Measurements from ENCODE around the gene VEZT. TPM values are rescaled to one million over a fixed set of nuclear protein-coding genes. Genes with fewer than 3 reads are reported as not detected.

VEZT gene
- total RNA-seq, 2 experiments from 2014 or later = 57.7 to 77.1 TPM

DNA sequence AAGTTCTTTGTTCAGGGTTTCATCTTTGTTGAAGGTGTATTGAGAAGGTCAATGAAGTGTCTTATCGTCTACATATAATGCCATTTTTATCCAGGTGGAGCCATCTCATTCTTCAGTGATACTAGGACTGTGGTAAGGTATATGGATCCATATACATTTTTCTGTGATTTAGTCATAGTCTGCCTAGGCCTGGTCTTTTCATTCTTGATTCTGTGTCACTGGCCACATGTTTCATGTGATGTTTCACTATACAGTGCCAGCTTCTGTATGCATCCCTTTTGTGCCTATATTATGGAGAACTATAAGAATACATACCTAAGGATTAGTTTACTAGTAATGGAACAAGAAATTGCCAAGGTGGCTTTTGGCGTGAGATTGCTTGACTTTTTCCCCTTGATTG is 40.5 kb downstream of the VEZT start:
- BruUV-seq (replicated peaks) = no TSS peak
- Histone ChIP-seq H3K27ac (ENCODE audit: low read depth, low read length, poor library complexity, severe bottlenecking) (no peak overlapping the region), H3K9me2 (ENCODE audit: insufficient read depth, low read length) (no peaks in the 10 kb centered on the region), H3K79me2 (ENCODE audit: insufficient read depth, low read depth, low read length) (no peaks in the 10 kb centered on the region), H3K4me3 (ENCODE audit: low read depth, low read length, poor library complexity, severe bottlenecking) (no peak overlapping the region), H3K9me3 (ENCODE audit: low read length) (no peaks in the 10 kb centered on the region), H3K36me3 (ENCODE audit: insufficient read depth, low read length) (peaks cover 94% of the 10 kb centered on the region), H2AFZ (ENCODE audit: low read length) (no peak overlapping the region), H4K20me1 (ENCODE audit: insufficient read depth, low read length) (no peaks in the 10 kb centered on the region), H3K4me2 (ENCODE audit: low read length) (no peak overlapping the region), H3K4me1 (ENCODE audit: insufficient read depth, low read length, poor library complexity, severe bottlenecking) (no peaks in the 10 kb centered on the region)
- no peak for TF ChIP-seq EZH2phosphoT487 (IDR thresholded peaks at IDR 0.05; ENCODE audit: borderline replicate concordance, low read depth, low read length)
- TF ChIP-seq, protein P1, sequence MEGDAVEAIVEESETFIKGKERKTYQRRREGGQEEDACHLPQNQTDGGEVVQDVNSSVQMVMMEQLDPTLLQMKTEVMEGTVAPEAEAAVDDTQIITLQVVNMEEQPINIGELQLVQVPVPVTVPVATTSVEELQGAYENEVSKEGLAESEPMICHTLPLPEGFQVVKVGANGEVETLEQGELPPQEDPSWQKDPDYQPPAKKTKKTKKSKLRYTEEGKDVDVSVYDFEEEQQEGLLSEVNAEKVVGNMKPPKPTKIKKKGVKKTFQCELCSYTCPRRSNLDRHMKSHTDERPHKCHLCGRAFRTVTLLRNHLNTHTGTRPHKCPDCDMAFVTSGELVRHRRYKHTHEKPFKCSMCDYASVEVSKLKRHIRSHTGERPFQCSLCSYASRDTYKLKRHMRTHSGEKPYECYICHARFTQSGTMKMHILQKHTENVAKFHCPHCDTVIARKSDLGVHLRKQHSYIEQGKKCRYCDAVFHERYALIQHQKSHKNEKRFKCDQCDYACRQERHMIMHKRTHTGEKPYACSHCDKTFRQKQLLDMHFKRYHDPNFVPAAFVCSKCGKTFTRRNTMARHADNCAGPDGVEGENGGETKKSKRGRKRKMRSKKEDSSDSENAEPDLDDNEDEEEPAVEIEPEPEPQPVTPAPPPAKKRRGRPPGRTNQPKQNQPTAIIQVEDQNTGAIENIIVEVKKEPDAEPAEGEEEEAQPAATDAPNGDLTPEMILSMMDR (conservative IDR thresholded peaks at IDR 0.05; ENCODE audit: low read length) = no peak
- ChIA-PET CTCF (ENCODE audit: unreplicated experiment) (no interaction called here), POLR2A (interaction anchor here (0.9 kb wide), 1 partner anchor 11 kb away, joined by 4 read pairs; no protein-coding TSS in a partner anchor)
- intact Hi-C loops (cut with micrococcal nuclease; ENCODE audit: unreplicated experiment) = no loop called here
- DNase-seq (ENCODE audit: low spot score) = no peak

DNA sequence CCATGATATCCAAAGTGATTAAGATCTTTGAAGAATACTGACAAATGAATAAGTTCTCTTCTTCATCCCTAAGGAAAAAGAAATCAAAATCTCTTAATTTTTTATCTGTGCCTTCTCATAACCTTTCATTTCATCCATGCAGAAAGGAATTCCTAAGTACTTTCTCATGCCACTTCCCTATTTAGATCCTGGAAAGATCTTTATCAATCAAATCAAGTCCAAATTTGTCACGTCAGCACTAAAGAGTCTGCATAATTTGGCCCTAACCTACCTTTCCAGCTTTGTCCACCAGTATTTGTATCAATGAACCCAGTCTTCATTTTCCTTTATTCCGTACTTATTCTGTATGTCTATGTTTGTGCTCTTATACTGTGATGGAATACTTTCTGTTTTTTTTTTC is 41.2 kb downstream of the VEZT start:
- no peak for DNase-seq (ENCODE audit: low spot score)
- no peaks in the 10 kb centered on the region for H3K9me2 ChIP-seq (ENCODE audit: insufficient read depth, low read length)
- H3K9me3 ChIP-seq (ENCODE audit: low read length) = no peaks in the 10 kb centered on the region
- no peak overlapping the region for H3K4me3 ChIP-seq (ENCODE audit: low read depth, low read length, poor library complexity, severe bottlenecking)
- ChIA-PET CTCF (ENCODE audit: unreplicated experiment) (no interaction called here), POLR2A (interaction anchor here (0.6 to 0.9 kb wide), 5 partner anchors 11 to 50 kb away, joined by 3 to 4 read pairs (median 3); no protein-coding TSS in a partner anchor)
- H3K4me2 ChIP-seq (ENCODE audit: low read length) = no peak overlapping the region
- no peak overlapping the region for H3K27ac ChIP-seq (ENCODE audit: low read depth, low read length, poor library complexity, severe bottlenecking)
- peaks cover 94% of the 10 kb centered on the region for H3K36me3 ChIP-seq (ENCODE audit: insufficient read depth, low read length)
- H2AFZ ChIP-seq (ENCODE audit: low read length) = no peak overlapping the region
- no peaks in the 10 kb centered on the region for H3K79me2 ChIP-seq (ENCODE audit: insufficient read depth, low read depth, low read length)
- intact Hi-C loops (cut with micrococcal nuclease; ENCODE audit: unreplicated experiment) = no loop called here
- H4K20me1 ChIP-seq (ENCODE audit: insufficient read depth, low read length) = no peaks in the 10 kb centered on the region
- H3K4me1 ChIP-seq (ENCODE audit: insufficient read depth, low read length, poor library complexity, severe bottlenecking) = no peaks in the 10 kb centered on the region
- TF ChIP-seq, protein P1 (conservative IDR thresholded peaks at IDR 0.05; ENCODE audit: low read length) = no peak
- no peak for TF ChIP-seq EZH2phosphoT487 (IDR thresholded peaks at IDR 0.05; ENCODE audit: borderline replicate concordance, low read depth, low read length)
- BruUV-seq (replicated peaks) = no TSS peak

- H3K9me2 ChIP-seq (ENCODE audit: insufficient read depth, low read length) = no peaks in the 10 kb centered on the region
- no peaks in the 10 kb centered on the region for H3K9me3 ChIP-seq (ENCODE audit: low read length)
- no peaks in the 10 kb centered on the region for H4K20me1 ChIP-seq (ENCODE audit: insufficient read depth, low read length)
- no peak overlapping the region for H2AFZ ChIP-seq (ENCODE audit: low read length)
- no peak overlapping the region for H3K4me3 ChIP-seq (ENCODE audit: low read depth, low read length, poor library complexity, severe bottlenecking)
- no peak overlapping the region for H3K27ac ChIP-seq (ENCODE audit: low read depth, low read length, poor library complexity, severe bottlenecking)
- H3K4me2 ChIP-seq (ENCODE audit: low read length) = no peak overlapping the region
- TF ChIP-seq, protein P1 (conservative IDR thresholded peaks at IDR 0.05; ENCODE audit: low read length) = no peak
- TF ChIP-seq EZH2phosphoT487 (IDR thresholded peaks at IDR 0.05; ENCODE audit: borderline replicate concordance, low read depth, low read length) = no peak
- BruUV-seq (replicated peaks) = no TSS peak
- no peaks in the 10 kb centered on the region for H3K79me2 ChIP-seq (ENCODE audit: insufficient read depth, low read depth, low read length)
- no peaks in the 10 kb centered on the region for H3K4me1 ChIP-seq (ENCODE audit: insufficient read depth, low read length, poor library complexity, severe bottlenecking)
- H3K36me3 ChIP-seq (ENCODE audit: insufficient read depth, low read length) = peaks cover 94% of the 10 kb centered on the region
- DNase-seq (ENCODE audit: low spot score) = no peak
- ChIA-PET POLR2A (interaction anchor here (0.6 to 0.9 kb wide), 4 partner anchors 11 to 48 kb away, joined by 3 to 4 read pairs (median 3); no protein-coding TSS in a partner anchor), CTCF (ENCODE audit: unreplicated experiment) (no interaction called here)
- intact Hi-C loops (cut with micrococcal nuclease; ENCODE audit: unreplicated experiment) = no loop called here
These were observed 41.8 kb downstream of the VEZT start for GRCh38 chr12:95259368-95259767.

Data from OCI-LY7 (cell line).